Loucy (cell line): Measurements from ENCODE around the gene CYP46A1.

ENCODE experiments used
- EZH2phosphoT487 ChIP-seq: fragments of 200-600 bp; IDR thresholded peaks from 2 replicates; pipeline ENCODE4 v1.6.1; 2018; ENCODE audit warnings: antibody characterized with exemption, mild to moderate bottlenecking, moderate library complexity, borderline replicate concordance
- TF ChIP-seq, protein P1 (sequence below): fragments of 200-600 bp; sonication (generic); conservative IDR thresholded peaks from 2 replicates; pipeline ENCODE4 v1.5.1; 2014; ENCODE audit warnings: mild to moderate bottlenecking, antibody characterized with exemption, low read length

DNA sequence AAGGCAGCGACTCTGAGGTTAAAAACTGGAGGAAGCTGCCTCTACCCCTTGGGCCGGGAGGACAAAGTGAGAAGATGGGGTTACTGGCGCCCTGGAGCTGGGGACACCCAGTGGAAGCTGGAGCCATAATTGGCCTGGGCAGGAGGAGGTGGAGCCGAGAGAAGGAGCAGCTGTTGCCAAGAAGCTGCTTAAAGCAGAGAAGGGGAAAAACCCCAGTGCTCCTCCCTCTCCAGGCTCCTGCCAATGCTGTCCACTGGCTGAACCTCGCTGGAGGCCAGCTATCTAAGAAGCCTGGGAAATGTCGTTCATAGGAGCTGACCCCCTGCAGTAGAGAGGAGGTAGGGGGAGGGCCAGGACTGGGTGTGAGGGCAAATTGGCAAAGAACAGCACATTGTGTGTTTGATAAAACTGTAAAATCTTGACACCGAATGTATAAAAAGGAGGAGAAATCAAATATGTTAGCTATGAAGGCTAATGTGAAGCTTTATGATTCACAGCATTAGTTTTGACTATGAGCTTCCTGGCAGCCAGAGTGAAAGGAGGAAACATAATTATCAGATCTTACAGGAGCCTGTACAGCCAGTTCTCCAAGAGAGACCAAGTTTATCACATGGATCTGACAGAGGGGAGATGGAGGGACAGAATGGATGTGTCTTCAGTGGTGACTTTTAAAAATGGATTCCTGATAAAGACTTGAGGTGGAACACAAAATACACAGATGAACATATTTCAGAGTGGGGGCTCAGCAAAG lies 29.7 kb upstream of the CYP46A1 start:
- TF ChIP-seq, protein P1, sequence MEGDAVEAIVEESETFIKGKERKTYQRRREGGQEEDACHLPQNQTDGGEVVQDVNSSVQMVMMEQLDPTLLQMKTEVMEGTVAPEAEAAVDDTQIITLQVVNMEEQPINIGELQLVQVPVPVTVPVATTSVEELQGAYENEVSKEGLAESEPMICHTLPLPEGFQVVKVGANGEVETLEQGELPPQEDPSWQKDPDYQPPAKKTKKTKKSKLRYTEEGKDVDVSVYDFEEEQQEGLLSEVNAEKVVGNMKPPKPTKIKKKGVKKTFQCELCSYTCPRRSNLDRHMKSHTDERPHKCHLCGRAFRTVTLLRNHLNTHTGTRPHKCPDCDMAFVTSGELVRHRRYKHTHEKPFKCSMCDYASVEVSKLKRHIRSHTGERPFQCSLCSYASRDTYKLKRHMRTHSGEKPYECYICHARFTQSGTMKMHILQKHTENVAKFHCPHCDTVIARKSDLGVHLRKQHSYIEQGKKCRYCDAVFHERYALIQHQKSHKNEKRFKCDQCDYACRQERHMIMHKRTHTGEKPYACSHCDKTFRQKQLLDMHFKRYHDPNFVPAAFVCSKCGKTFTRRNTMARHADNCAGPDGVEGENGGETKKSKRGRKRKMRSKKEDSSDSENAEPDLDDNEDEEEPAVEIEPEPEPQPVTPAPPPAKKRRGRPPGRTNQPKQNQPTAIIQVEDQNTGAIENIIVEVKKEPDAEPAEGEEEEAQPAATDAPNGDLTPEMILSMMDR: no peak
- TF ChIP-seq EZH2phosphoT487: no peak
